Stimulated activated CD8-positive, alpha-beta memory T cell treated with anti-CD3 and anti-CD28 coated beads, Interleukin-4, amount 100 ng/mL, for 48 hours (primary cell): ENCODE measurements around the gene GFRA4.

ENCODE experiments used
- DNase-seq: peaks from one replicate; pipeline ENCODE4 v3.0.0-alpha.2; 2020

The GFRA4 gene

DNA sequence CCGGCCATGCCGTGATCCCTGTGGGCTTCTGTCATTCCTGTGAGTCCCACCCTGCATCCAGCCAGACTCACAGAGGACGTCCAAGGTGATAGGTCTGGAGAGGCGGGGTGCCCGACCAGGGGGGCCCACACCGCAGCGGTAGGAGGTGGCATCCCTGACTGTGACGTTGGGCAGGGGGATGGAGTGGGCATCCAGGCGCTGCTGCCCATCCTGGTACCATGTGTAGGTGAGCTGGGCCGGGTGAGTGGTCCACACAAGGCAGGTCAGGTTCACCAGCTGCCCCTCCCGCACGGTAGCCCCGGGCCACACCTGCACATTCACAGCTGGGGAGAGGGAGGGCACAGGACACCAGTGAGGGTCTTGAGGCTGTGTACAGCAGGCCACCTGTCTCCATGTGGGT lies 30.2 kb upstream of the GFRA4 start:
- DNase-seq: no peak

- DNase-seq: no peak
These were observed 29.6 kb upstream of the GFRA4 start for GRCh38 chr20:3692706-3693294.

- no peak for DNase-seq
These were observed 28.7 kb upstream of the GFRA4 start for GRCh38 chr20:3691897-3692296.

- no peak for DNase-seq
These were observed 28.1 kb upstream of the GFRA4 start for GRCh38 chr20:3691306-3691705.

DNA sequence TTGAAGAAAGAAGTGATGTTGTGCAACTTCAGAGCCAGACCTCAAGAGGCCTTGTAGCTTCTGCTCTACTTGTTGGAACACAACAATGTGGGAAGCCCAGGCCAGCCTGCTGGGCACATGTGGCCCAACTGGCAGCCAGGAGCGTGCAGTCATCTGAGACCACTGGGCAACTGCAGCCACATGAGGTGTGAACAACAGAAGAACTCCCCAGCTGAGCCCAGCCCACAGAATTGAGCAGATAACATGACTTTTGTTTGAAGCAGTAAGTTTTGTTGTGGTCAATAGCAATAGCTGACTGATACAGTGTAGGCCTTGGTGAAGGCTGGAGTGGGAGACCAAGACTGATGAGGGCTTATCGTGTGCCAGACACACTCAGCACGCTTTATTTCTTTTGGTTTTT lies 27.2 kb upstream of the GFRA4 start:
- no peak for DNase-seq

DNA sequence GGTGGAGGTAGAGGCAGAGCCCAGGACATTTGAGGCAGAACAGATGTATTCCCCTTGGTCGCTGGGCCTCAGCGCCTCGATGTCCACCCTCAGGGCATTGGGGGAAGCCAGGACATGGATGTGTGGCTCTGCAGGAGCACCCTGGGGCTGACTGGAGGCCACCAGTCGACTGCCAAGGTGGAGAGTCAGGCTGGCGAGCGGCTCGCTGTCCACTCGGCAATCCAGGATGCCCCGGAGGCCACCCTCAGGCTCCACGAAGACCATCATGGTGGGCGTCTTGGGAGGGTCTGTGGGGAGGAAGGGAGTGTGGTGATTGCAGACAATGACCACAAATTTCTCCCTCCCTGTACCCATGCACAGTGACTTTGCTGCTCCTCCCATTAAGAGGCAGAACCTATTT lies 26.8 kb upstream of the GFRA4 start:
- DNase-seq: no peak

- DNase-seq: no peak
These were observed 24.5 kb upstream of the GFRA4 start for GRCh38 chr20:3687655-3688054.

DNA sequence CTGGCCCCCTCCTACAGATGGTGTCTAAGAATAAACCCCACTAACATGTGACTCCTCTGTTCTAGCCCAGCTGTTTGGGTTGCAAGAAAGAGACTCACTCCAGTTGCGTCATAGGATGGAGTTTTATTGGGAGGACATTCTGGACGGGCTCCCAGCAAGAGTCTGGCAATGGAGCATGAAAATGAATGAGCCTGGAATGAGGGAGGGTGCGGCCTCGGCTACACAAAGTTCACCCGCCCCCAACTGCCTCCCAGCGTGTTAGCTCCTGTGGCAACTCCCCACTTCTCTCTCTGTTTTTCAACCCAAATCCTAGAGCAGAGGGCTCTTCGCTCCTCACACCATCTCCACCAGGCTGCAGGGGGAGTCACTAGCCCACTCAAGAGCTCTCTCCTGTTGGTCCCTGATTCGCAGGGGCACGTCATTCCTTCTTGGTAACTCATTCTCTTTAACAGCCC lies 23.7 kb upstream of the GFRA4 start:
- DNase-seq: no peak

DNA sequence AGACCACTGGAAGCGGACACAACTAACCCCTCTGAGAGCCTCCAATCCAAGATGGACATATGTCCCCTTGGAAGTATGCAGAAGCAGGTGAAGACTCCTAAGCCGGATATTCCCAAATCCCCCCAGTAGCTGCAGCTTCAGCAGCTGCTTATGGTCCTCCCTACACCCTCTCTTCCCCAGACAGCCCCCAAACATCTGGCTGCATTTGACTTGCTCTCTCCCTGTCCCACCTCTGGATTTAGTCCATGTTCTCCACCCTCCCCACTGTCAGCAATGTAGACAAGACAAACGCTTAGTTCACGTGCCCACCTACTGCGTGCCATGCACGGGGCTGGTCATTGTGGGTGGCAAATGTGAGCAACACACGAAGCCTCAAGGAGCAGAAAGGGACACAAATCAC lies 23.2 kb upstream of the GFRA4 start:
- DNase-seq: no peak

- DNase-seq: no peak
These were observed 22.1 kb upstream of the GFRA4 start for GRCh38 chr20:3685341-3685740.

DNA sequence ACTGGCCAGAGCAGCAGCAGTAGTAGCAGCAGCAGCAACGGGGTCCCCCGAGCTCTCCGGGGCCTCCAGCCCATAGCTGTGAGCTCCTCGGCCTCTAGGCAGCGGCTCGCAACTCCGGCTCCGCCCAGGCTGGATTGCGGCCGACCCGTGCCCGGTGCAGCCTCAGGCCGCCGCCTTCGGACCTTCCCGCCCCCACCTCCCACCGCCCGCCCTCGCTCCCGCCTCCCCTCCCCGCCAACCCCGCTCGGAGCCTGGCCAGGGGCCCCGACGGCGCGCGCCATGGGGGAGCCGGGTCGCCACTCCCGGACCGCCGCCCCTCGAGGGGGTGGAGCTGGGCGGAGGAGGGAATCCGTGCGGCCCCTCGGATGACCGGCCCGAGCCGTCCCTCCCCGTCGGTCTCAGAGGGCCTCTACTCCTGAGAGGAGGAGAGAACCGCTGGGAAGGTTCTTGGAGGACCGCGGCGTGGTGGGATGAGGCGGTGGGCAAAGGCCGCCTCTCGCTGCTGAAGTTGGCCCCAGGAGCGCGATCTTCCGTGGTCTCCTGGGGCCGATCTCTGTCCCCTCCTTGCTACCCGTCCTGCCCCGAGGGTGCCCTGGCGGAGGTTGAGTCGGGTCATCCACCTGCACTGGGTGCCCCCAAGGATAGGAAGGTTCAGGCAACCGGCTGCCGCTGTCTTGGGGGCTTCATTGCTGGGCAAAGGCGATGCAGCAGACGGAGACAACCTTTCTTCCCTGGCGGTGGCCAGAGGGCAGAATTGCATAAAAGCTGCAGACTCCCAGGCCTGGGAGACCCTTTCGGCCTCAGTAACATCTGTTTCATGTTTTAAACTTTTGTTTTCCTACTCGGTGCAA lies 19.0 kb upstream of the GFRA4 start, which contains the start of gene ADAM33:
ADAM33 (minus strand) TSS at position 80 of the 851 bp plus-strand sequence; CDS start at position 74, 6 bp downstream.
- no peak for DNase-seq

DNA sequence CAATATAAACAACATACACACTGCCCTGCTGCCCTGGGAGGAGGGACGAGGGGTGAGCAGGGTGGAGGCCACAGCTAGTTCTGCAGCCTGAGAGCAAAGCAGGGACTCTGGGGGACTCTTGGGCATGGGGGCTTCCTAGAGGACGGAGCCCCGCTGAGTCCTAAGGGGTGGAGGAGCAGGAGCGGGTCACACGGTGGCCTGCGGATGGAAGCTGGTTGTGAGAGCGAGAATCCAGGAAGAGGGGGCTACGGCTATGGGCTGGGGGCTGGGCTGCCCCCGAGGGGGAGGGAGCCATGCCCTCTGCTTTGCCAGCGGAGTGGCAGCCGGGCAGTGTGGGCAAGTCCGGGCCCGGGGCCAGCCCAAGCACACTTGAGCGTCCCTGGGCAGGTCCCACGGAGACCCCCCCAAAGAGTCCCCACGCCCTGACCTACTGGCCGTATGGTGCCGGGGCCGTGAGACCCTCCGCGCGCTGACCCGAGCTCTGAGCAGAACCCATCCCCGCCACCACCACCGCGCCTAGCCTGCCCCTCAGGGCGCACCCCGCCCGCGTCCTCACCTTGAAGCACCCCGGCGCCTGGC lies 18.2 kb upstream of the GFRA4 start:
- no peak for DNase-seq

DNA sequence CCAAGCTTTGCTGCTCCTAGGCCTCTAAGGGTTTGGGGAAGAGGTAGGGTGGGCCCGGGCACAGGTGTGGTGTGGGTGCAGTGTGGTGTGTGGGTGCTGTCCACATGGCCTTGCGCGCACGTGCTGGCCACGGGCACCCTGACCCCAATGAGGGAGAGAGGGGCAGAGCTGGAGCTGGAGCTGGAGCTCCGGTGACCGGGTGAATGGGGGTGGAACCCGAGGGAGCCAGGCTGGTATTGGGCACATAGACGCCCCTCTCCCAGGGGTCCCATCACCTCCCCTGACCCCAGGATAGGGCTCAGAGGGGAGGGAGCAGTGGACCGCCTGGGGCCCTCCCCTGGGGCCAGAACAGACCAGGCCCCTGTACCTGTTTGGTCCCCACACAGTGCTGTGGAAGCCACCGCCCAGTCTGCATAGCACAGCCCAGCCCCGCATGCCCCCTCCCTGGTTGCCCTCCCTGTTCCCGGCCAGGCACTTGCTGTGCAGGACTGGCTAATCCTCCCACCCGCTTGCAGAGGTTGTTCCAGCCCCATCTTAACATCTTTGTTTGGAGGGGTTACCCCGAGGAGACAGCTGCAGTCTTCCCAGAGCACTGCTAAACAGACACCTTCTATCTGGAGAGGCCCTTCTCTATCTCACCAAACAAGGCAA lies 17.6 kb upstream of the GFRA4 start:
- DNase-seq: no peak

- DNase-seq: no peak
These were observed 16.8 kb upstream of the GFRA4 start for GRCh38 chr20:3679749-3680700.

- no peak for DNase-seq
These were observed 15.9 kb upstream of the GFRA4 start for GRCh38 chr20:3678856-3679720.

- no peak for DNase-seq
These were observed 15.0 kb upstream of the GFRA4 start for GRCh38 chr20:3678198-3678597.

DNA sequence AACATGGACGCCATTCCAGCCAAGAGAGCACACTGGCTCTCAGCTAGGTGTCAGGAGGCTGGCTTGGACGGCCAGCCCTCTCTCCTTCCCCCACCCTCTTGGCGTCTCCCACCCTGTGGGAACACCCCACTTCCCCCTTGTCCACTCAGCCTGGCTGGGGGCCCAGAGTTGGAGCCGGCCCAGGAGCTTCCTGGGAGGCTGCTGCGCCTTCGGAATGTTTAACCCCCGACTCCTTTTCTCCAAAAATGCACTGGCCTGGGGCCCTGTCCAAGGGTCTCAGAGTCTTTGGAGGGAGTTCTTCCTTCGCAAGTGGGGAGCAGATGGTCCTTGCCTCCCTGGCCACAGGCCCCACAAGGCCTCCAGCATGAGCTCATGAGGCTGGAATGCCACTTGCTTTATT lies 14.5 kb upstream of the GFRA4 start:
- no peak for DNase-seq

- DNase-seq: no peak
These were observed 12.0 kb upstream of the GFRA4 start for GRCh38 chr20:3674995-3675900.

GRCh38 chr20:3674447-3674846 lies 11.2 kb upstream of the GFRA4 start:
- no peak for DNase-seq
